ENCODE data around the gene RXFP1.

RXFP1 gene

DNA sequence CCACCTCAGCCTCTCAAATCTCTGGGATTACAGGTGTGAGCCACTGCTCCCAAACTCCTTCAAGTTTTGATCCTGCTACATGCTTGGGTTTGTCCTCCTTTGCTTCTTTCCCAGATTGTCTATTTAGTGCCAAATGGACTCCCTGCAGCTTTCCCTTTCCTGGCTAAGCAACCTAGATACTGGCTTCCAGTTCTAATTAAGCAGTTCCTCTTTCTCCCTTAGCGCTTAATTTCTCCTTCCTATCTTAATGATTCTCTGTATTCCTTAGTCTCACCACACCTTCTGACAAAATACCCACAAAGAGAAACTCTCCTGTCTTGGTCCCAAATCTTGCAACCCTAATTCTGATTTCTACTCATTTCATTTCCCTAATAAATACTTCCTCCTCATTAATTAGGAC lies 7.8 kb downstream of the RXFP1 start:
- H3K36me3 Mint-ChIP-seq (ENCODE audit: low read depth), result no peaks in the 10 kb centered on the region
- no peaks in the 10 kb centered on the region for H3K4me1 Mint-ChIP-seq
- no peaks in the 10 kb centered on the region for H3K27me3 Mint-ChIP-seq (ENCODE audit: low read depth)
- H3K9me3 Mint-ChIP-seq, result no peaks in the 10 kb centered on the region
- H3K4me3 Mint-ChIP-seq, result no peak overlapping the region
- no peak for TF ChIP-seq CTCF (IDR thresholded peaks at IDR 0.05; ENCODE audit: unreplicated experiment in 3 of 3)
- H3K27ac Mint-ChIP-seq, result no peak overlapping the region

- Mint-ChIP-seq H3K27ac (no peak overlapping the region), H3K36me3 (ENCODE audit: low read depth) (no peaks in the 10 kb centered on the region)
- no peak for TF ChIP-seq CTCF (IDR thresholded peaks at IDR 0.05; ENCODE audit: unreplicated experiment in 3 of 3)
Observed at GRCh38 chr4:158530381-158530780, 8.7 kb downstream of the RXFP1 start.

DNA sequence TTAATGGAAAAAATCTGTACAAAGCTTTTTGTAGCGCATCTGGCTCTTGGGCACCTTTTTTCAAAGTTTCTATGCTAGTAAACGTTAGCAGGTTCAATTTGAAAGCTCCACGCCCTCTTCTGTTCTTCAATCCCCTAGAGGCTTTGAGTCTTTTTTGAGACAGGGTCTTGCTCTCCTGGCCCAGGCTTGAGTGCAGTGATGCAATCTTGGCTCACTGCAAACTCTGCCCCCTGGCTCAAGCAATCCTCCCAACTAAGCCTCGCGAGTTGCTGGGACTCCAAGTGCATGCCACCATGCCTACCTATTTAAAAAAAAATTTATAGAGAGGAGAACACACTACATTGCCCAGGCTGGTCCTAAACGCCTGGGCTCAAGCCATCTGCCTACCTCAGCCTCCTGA lies 9.2 kb downstream of the RXFP1 start:
- H3K9me3 Mint-ChIP-seq, result no peaks in the 10 kb centered on the region
- H3K27me3 Mint-ChIP-seq (ENCODE audit: low read depth), result peaks cover 3% of the 10 kb centered on the region
- no peak for TF ChIP-seq CTCF (IDR thresholded peaks at IDR 0.05; ENCODE audit: unreplicated experiment in 3 of 3)
- H3K4me1 Mint-ChIP-seq, result no peaks in the 10 kb centered on the region
- H3K36me3 Mint-ChIP-seq (ENCODE audit: low read depth), result no peaks in the 10 kb centered on the region
- H3K4me3 Mint-ChIP-seq, result no peak overlapping the region
- no peak overlapping the region for H3K27ac Mint-ChIP-seq

More at GRCh38 chr4:158530381-158530780, 8.7 kb downstream of the RXFP1 start:
- Mint-ChIP-seq H3K9me3 (no peaks in the 10 kb centered on the region), H3K4me3 (no peak overlapping the region), H3K4me1 (no peaks in the 10 kb centered on the region), H3K27me3 (ENCODE audit: low read depth) (peaks cover 3% of the 10 kb centered on the region)

GRCh38 chr4:158532556-158533231 lies 11.0 kb downstream of the RXFP1 start:
- Mint-ChIP-seq H3K4me1 (no peaks in the 10 kb centered on the region), H3K36me3 (ENCODE audit: low read depth) (no peaks in the 10 kb centered on the region), H3K9me3 (no peaks in the 10 kb centered on the region), H3K27ac (no peak overlapping the region), H3K27me3 (ENCODE audit: low read depth) (peaks cover 3% of the 10 kb centered on the region), H3K4me3 (no peak overlapping the region)
- TF ChIP-seq CTCF (IDR thresholded peaks at IDR 0.05; ENCODE audit: unreplicated experiment in 3 of 3), result no peak

- no peak overlapping the region for H3K4me3 Mint-ChIP-seq
Observed at GRCh38 chr4:158534727-158535126, 13.0 kb downstream of the RXFP1 start.

More at GRCh38 chr4:158534727-158535126, 13.0 kb downstream of the RXFP1 start:
- Mint-ChIP-seq H3K27ac (no peak overlapping the region), H3K36me3 (ENCODE audit: low read depth) (no peaks in the 10 kb centered on the region), H3K9me3 (no peaks in the 10 kb centered on the region), H3K27me3 (ENCODE audit: low read depth) (peaks cover 3% of the 10 kb centered on the region), H3K4me1 (no peaks in the 10 kb centered on the region)
- no peak for TF ChIP-seq CTCF (IDR thresholded peaks at IDR 0.05; ENCODE audit: unreplicated experiment in 3 of 3)
